WTC11 (cell line): ENCODE results near the gene RHBDD1.

Source experiments
- PREB ChIP-seq: sonication (generic); formaldehyde crosslinking; IDR thresholded peaks from 2 replicates; pipeline ENCODE4 v1.8.1; 2022; ENCODE audit warnings: mild to moderate bottlenecking, missing genetic modification reagents, moderate library complexity, borderline replicate concordance
- ZNF232 ChIP-seq: sonication (generic); formaldehyde crosslinking; IDR thresholded peaks from 2 replicates; pipeline ENCODE4 v1.8.0; 2022; ENCODE audit warnings: mild to moderate bottlenecking, missing genetic modification reagents
- TF ChIP-seq, protein P1 (sequence below): fragments of 200-600 bp; IDR thresholded peaks from 2 replicates; pipeline ENCODE4 v1.8.0; 2022; ENCODE audit warnings: antibody characterized with exemption

- TF ChIP-seq, protein P1, sequence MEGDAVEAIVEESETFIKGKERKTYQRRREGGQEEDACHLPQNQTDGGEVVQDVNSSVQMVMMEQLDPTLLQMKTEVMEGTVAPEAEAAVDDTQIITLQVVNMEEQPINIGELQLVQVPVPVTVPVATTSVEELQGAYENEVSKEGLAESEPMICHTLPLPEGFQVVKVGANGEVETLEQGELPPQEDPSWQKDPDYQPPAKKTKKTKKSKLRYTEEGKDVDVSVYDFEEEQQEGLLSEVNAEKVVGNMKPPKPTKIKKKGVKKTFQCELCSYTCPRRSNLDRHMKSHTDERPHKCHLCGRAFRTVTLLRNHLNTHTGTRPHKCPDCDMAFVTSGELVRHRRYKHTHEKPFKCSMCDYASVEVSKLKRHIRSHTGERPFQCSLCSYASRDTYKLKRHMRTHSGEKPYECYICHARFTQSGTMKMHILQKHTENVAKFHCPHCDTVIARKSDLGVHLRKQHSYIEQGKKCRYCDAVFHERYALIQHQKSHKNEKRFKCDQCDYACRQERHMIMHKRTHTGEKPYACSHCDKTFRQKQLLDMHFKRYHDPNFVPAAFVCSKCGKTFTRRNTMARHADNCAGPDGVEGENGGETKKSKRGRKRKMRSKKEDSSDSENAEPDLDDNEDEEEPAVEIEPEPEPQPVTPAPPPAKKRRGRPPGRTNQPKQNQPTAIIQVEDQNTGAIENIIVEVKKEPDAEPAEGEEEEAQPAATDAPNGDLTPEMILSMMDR: no peak
- TF ChIP-seq PREB (no peak), ZNF232 (CRISPR knock-in tag) (no peak)
These were observed 117.4 kb downstream of the RHBDD1 start for GRCh38 chr2:226953206-226953605.
